Stimulated activated CD8-positive, alpha-beta memory T cell treated with anti-CD3 and anti-CD28 coated beads, Interleukin-4, amount 100 ng/mL, for 4 hours (primary cell): ENCODE data around the gene FIZ1.

ENCODE experiments used
- DNase-seq, 2 donors: peaks; one replicate each; pipeline ENCODE4 v3.0.0-alpha.2; 2020; ENCODE audit warnings: low read depth in 2 of 2, low spot score in 1 of 2

FIZ1 gene

GRCh38 chr19:55544776-55545439 is 54.4 kb downstream of the FIZ1 start:
- DNase-seq = no peak

- no peak for DNase-seq
Observed at GRCh38 chr19:55544014-55544413, 55.3 kb downstream of the FIZ1 start.

DNA sequence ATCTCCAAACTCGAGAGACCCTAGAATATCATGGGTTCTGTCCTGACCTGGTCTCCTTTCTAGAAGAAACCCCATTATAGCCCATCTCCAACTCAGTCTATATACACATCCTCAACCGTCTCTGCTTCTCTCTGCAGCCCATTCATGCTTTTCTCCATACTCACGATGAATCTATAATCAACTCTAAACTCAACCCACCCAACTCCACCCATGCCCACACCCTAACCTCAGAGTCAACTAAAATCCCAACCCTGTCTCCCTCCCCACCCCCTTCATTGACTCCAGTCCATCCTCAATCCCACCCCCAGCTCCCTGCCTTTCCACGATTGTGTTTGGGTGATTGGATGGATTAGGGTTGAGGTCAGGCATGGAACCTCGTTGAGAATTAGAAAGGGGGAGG is 55.8 kb downstream of the FIZ1 start:
- no peak for DNase-seq

GRCh38 chr19:55542292-55542855 is 56.9 kb downstream of the FIZ1 start:
- no peak for DNase-seq
